NOMO-1 treated with dmso at 0.1 percent for 144 hours (cell line): ENCODE measurements around the gene HMCN1.
A peak's percentile ranks its signal among the peaks of the same experiment; 100 is the strongest.

Source experiments
- DNase-seq: peaks from one replicate; lab custom pipeline; 2025; ENCODE audit not compliant: unreplicated experiment; lab: John Stamatoyannopoulos, UW

HMCN1 gene

DNA sequence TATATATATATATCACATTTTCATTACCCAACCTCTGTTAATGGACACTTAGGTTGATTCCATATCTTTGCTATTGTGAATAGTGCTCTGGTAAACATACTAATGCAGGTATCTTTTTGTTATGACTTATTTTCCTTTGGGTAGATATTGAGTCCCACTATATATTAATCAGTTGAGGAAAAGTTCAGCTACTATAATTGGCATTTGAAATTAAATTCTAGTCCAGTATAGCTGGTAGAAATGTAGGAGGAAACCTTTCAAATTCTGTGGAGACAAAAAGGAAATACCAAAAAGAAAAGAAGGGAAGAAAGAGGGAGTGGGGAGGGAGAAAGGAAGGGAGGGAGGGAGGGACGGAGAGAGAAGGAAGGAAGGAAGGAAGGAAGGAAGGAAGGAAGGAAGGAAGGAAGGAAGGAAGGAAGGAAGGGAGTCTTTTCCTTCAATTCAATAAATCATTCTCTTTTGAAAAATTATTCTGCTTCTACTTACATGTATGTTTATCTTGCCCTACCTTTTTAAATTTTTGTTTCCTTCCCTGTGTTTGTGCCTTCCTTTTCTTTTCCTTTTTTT lies 329.0 kb downstream of the HMCN1 start:
- DNase-seq: no peak

DNA sequence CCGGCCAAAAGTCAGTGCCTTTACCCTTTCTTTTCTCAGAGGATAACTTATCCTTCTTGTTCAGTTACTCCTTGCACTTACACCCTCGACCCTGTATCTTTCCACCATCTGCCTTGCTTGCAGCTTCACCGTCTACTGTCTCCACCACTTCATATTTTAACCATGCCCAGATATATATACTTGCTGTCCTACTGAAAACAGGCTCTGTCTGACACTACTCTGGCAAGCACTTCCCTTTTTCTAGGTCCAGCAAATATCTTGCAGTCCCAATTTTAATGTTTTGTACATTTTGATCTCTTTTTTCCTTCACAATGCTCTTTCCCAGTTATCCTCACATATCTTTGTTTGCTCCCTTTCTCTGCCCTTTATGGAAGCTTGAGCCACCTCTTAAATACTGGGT lies 332.2 kb downstream of the HMCN1 start:
- no peak for DNase-seq

DNA sequence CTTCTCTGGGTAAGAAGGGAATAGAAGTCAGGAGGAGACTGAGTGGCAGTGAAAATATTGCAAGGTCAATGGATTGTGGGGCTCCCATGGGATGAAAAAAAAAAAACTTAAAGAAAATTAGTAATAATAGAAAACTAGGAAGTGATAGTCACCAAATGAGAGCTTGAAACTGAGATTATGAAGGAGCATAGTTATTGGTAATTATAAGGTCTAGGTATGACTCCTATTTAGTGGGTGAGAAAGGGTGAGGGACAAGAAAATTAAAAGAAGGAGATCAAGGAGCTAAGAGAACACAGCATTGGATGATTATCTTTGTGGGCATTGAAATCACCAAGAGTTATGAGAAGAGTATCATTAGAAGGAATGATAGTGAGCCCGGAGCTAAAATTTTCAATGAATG lies 339.5 kb downstream of the HMCN1 start:
- no peak for DNase-seq

DNA sequence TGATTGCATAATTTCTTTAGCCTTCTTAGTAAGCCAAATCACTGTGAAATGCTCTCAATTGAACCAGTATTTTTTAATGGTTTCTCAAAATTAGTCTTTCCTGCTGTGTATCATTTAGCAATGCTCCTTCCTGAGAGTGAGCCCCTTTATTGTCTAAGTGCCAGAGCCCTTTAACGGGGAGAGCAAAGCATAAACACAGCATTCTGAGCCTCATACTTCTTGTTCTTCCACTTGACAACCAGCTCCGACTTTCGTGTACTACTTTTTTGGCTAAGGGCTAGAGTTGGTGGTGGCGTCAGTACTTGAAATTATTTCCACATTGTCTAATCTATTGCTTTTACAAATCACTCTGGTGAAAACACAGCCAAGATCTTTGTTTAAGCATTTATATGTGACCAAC lies 341.8 kb downstream of the HMCN1 start:
- DNase-seq: no peak

DNA sequence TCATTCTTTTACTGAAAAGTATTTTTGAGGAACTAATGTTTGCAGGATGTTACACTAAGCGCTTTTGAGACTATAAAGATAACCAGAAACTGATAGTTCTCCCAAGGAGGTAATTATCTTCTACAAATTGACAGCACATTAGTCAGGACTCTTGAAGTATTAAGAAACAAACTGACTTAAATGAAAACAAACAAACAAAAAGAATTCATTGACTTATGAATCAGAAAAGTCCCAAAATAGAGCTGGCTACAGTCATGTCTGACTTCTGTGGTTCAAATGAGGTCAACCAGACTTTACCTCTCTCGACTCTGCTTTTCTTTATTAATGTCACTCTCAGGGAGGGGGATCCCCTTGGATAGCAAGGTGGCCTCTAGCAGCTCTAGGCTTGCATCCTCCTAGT lies 344.1 kb downstream of the HMCN1 start:
- DNase-seq: no peak

DNA sequence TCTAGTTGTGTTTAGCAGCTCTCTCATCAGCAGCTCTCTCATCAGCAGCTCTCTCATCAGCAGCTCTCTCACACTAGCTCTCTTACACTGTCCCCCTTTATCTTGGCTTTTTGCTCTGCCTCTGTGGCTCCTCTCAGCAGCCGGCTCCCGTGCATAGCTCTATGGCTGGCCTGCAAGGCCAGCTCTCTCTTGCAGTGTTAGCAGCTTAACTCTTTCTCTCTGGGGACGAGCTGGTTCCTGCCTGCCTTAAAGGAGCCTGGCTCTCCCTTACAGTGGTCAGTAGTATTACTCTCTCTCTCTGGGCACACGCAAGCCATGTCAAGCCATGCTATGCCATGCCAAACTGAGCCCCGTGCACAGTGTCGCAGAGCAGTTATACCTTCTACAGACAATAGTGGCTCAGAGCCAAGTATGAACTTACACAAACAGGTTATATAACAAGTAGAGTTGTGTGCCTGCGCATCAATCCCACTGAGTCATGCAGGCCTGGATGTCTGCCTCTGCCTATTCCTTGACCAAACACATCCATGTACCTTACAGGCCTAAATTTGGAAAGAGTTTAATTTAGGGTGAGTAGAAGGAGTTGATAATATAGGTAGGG lies 345.0 kb downstream of the HMCN1 start:
- DNase-seq: no peak

DNA sequence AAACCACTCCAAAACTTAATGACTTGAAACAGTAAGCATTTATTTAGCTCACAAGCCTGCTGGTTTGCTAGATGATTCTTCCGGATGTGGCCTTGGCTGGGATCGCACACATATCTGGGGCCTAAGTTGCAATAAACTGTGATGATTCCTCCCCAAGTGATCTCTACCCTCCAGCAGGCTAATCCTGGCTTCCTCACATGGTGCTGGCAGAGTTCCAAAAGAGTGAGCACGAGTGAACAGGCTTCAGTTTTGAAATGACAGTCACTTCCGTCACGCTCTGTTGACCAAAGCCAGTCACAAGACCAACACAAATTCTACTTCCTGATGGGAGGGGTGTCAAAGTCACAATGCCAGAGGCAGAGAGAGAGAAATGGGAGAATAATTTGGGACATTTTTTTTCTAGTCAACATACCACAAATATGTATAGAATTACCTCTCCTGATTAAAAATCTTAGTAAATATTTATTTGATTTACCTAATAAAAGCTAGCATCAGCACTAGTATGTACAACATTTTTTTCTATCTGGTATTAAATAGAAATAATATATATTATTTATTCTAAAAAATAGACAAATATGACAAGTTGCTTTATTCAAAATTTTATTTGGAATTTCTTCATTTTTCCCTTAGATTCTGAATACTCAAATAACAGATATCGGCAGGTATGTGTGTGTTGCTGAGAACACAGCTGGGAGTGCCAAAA lies 348.2 kb downstream of the HMCN1 start:
- peak; percentile 11 for DNase-seq

DNA sequence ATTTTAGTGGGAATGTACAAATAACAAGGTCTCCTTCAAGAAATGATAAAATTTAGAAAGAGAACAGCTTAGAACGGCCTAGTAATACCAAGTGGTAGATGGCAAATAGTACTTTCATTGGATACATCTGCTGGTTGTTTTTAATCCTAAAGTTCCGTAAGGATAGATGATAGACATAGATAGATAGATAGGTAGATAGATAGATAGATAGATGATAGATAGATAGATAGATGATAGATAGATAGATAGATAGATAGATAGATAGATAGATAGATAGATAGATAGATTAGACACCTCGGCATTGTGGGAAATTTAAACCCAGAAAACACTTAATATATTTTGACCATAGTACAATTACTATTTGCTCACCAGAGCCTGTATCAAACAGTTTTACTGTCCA lies 352.4 kb downstream of the HMCN1 start:
- no peak for DNase-seq

DNA sequence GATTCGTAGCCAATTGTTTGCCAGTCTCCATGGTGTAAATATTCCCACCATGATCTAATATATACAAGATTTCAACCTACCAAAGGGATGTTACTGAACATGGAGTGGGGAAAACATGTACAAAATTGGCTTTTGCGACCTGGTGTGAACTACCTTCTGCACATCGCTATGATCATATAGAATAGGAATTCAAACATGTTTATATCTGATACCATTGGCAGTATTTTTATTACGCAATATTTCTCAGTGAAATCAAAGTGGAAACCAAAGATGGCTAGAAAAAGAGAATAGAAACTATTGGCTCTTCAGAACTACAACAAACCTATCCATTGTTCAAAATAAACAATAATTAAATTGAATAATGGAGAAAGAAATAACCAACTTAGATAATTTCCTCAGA lies 355.7 kb downstream of the HMCN1 start:
- DNase-seq: no peak

DNA sequence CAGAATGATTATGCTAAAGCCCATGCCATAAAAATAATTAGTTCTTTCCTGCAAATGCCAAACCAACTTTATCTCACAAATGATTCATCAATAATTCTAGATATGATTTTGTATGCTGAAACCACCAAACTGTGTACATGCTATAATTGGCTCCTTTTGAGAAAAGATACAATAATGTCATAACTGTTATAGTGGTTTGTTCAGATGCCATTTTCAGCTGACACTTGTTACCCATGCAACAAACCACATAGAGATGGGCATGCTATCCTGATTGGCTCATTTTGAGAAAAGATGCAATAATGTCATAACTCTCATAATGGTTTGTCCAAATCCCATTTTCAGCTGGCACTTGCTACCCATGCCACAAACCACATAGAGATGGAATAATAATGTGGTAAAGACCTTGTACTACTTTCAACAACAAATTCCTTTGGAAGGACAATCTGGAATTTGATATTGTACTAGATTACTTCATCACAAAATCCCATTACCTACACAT lies 357.1 kb downstream of the HMCN1 start:
- no peak for DNase-seq

DNA sequence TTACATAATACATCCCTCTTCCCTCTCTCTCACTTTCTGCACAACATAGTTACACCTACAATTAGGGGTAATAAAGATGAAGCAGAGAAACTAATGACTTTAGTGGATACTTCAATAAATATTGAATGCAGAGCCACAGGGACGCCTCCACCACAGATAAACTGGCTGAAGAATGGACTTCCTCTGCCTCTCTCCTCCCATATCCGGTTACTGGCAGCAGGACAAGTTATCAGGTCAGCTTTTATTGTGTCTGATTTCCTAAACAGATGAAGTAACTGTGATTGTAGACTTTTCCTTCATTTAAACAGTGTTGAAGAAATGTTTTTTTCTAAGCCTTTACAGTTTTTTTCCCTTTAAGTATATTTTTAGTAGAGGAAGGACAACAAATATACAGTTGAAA lies 359.2 kb downstream of the HMCN1 start:
- DNase-seq: no peak

DNA sequence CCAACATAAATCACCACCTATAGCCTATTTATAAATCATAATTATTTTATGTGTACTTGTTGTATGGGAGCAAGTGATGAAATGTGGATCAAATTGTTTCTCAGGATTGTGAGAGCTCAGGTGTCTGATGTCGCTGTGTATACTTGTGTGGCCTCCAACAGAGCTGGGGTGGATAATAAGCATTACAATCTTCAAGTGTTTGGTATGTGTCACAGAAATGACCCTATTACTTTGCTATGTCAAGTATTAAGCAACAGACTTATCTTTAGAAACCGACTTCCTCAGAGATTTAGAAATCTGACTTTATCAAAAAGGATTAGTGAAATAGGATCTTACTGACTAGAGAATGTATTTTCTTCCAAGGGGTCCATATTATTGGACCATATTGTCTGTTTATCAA lies 360.0 kb downstream of the HMCN1 start:
- DNase-seq: no peak

DNA sequence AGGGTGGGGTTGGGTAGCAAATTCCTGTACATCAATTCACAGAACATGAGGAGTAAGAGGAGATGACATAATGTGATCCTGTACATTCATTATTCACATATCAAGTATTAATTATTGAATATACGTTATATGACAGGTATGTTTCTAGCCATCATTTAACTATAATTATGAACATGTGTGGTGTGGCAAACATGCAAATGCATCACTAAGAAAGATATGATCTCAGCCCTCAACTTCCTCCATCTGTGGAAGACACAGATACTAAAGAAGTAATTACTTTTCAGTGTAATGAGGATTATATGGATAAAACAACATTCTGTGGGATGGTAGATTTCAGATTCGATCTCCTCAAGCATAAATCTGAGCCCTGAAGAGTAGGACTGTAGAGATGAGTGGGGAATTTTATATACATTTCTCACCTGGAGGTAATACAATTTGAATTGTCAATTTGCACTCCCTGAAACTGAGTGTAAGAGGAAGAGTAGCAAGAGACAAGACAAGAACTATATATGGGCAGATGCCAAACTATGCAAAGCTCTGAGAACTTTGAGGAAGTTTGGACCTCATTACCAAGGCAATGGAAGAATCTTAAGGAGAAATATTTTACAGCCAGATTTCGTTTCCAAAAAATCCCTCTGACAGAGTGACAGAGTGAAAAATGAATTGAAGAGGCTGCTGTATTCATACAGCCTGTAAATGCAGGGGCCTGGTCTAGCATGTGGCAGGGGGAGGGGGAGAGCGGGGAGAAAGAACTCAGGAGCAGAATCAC lies 365.3 kb downstream of the HMCN1 start:
- DNase-seq: no peak

DNA sequence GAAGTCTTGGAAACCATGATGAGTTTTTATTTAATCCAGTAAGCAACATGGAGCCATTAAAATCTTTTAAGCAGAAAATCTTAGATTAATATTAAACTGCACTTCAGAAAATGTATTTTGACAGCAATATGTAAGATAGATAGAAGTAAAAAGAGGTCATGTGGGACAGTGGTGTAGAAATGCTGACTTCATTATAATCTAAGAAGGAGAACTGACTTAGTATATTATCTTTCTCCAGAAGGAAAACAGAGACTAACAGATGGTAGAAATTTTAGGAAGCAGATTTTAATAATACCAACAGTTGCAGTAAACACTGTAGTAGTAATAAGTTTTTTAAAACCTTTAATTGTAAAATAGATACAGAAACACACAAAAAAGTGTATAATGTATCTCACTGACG lies 367.9 kb downstream of the HMCN1 start:
- DNase-seq: no peak

DNA sequence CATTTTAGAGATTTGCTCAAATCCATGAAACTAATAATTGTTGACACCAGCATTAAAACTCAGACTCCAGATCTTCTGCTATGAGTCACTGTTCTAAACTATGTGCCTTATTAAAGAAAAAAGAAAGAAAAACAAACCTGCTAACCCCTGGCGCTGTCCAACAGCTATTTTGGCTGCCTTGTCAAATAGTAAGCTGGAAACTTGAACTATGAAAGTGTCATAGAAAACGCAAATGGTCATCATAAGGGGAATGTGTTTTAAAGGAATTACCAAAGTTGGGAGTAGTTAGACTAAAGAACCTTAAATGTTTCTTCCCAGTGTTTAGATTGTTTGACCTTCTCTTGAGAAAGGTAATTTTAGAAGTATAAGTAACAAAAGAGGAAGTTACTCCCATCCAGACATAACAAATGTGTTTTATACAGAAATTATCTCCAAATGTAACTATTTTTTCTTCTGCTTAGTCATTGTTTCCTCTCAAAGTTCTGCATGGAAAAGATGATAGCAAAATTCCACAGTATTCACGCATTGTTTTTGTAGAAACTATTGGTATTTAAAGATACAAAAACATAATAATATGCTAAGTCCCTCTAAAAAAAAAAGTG lies 368.5 kb downstream of the HMCN1 start:
- DNase-seq: no peak

DNA sequence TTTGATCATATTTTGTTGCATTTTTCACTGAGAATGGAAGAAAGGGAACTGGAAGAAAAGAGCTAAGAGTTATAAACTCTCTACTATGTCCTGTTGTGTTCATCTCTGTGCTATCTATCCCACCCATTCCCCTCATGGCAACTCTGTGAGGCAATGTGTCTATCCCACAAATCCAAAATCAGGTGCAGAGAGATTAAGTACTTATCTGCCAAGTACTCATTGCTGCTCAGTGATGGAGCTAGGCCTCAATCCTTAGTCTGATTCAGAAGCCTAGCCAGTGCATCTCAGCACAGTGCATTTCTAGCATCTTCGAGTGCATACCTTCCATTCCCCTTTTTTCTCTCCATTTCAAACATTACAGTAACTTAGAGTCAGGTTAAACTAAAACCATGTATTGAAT lies 370.3 kb downstream of the HMCN1 start:
- DNase-seq: no peak

DNA sequence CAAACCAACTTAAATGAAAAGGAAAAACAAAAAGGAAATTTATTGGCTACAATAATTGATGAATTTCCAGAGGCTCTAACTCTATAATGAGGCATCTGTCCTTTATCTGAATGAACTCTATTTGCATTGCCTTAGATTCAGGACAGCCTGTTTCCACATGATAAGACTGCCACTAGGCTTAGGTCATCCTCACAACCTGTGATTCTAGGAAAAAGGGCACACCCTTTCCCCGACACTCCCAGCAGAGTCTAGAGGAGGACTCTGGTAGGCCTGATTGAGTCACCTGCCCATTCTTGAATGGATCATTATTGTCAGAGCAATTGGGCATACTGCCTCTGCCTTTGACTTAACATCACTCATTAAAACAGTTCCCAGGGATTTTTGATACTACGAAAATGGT lies 378.1 kb downstream of the HMCN1 start:
- no peak for DNase-seq

DNA sequence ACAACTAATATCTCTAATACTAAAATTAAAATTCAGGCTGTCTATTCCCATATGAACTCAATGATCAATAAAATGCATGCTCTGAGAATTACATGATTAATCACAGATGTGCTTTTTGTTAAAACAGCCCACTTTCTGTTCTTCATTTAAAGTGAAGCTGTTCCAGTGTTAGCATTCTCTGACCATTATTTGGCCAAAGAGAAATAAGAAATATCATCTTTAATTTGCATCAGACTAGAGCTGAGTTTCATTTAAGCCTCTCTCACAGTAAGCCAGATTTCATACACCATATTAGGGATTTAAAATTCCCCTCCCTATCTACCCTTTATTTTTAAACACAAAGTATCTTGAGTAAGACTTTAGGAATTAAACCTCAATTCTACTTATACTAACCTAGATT lies 379.3 kb downstream of the HMCN1 start:
- DNase-seq: no peak

DNA sequence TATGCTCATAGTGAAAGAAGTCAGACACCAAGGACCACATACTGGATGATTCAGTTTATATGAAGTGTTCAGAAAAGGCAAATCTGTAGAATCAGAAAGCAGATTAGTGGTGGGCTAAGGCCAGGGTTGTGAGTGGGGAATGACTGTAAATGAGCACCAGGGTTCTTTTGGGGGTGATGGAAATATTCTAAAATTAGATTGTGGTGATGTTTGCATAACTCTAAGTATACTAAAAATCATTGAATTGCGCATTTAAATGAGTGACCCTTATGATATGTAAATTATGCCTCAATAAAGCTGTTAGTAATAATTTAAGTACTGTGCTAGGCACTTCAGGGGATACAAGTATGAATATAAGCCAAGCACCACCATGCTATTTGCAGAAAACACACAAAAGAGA lies 384.5 kb downstream of the HMCN1 start:
- DNase-seq: no peak

DNA sequence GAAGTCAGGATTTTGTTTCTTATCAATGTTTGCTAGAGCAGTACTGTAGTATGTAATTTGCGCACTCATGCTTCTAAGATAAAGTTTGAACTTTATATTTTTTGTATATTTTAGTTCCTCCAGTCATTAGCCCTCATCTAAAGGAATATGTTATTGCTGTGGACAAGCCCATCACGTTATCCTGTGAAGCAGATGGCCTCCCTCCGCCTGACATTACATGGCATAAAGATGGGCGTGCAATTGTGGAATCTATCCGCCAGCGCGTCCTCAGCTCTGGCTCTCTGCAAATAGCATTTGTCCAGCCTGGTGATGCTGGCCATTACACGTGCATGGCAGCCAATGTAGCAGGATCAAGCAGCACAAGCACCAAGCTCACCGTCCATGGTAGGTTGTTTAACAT lies 388.6 kb downstream of the HMCN1 start:
- no peak for DNase-seq

DNA sequence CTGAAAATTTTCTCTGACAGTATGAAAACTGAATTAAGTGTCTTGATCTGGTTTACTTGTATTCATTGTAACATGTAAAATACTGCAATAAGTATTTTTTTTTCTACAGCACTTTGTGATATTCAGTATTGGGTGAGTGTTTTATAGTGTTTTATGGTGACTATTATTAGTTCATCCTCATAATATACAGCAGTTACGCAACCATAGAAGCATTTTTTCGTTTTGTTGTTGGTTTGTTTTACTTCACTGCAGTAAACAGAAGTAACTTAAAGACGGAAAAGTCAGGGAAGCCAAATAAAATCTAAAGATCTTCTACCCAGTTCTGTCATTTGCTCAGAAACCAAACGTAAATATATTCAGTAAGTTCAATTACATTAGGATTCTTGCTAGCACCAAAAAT lies 390.8 kb downstream of the HMCN1 start:
- no peak for DNase-seq

DNA sequence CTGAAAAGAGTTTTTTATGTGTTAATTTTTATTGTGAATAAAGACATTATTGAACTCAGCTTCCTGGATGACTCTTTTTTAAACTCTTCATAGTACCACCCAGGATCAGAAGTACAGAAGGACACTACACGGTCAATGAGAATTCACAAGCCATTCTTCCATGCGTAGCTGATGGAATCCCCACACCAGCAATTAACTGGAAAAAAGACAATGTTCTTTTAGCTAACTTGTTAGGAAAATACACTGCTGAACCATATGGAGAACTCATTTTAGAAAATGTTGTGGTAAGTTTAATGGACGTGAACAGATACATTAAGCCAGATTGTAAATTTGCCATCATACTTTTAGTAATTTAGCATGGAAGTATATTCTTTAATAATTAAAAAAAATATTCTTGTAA lies 391.3 kb downstream of the HMCN1 start:
- DNase-seq: no peak
